ENCODE results near the gene ZNF10.

ZNF10 gene

GRCh38 chr12:133120385-133121191 lies 9.8 kb upstream of the ZNF10 start:
- no peak for TF ChIP-seq CTCF (IDR thresholded peaks at IDR 0.05; ENCODE audit: extremely low read depth, missing control alignments)
- no peak for DNase-seq (ENCODE audit: low spot score)

GRCh38 chr12:133124674-133125073 lies 5.8 kb upstream of the ZNF10 start:
- TF ChIP-seq CTCF (IDR thresholded peaks at IDR 0.05; ENCODE audit: extremely low read depth, missing control alignments), result no peak
- DNase-seq (ENCODE audit: low spot score), result no peak

- TF ChIP-seq CTCF (IDR thresholded peaks at IDR 0.05; ENCODE audit: extremely low read depth, missing control alignments), result no peak
- DNase-seq (ENCODE audit: low spot score), result no peak
Measured at GRCh38 chr12:133129368-133130037, 924 bp upstream of the ZNF10 start.

GRCh38 chr12:133130808-133131128 lies 341 bp downstream of the ZNF10 start:
- peak; percentile 16 for DNase-seq (ENCODE audit: low spot score)
- no peak for TF ChIP-seq CTCF (IDR thresholded peaks at IDR 0.05; ENCODE audit: extremely low read depth, missing control alignments)

GRCh38 chr12:133135747-133136146 lies 5.3 kb downstream of the ZNF10 start:
- no peak for DNase-seq (ENCODE audit: low spot score)

GRCh38 chr12:133145981-133146380 lies 15.6 kb downstream of the ZNF10 start:
- TF ChIP-seq CTCF (IDR thresholded peaks at IDR 0.05; ENCODE audit: extremely low read depth, missing control alignments), result no peak
- DNase-seq (ENCODE audit: low spot score), result no peak

More at GRCh38 chr12:133135747-133136146, 5.3 kb downstream of the ZNF10 start:
- no peak for TF ChIP-seq CTCF (IDR thresholded peaks at IDR 0.05; ENCODE audit: extremely low read depth, missing control alignments)

GRCh38 chr12:133156125-133156690 lies 25.8 kb downstream of the ZNF10 start:
- no peak for TF ChIP-seq CTCF (IDR thresholded peaks at IDR 0.05; ENCODE audit: extremely low read depth, missing control alignments)
- DNase-seq (ENCODE audit: low spot score), result no peak

Data from GM20000 (cell line).